ENCODE data around the gene KIRREL3.

KIRREL3 gene

GRCh38 chr11:126863294-126863997, 137.1 kb downstream of the KIRREL3 start:
- no peak for DNase-seq

- no peak for DNase-seq
Observed at GRCh38 chr11:126862664-126863243, 137.8 kb downstream of the KIRREL3 start.

DNA sequence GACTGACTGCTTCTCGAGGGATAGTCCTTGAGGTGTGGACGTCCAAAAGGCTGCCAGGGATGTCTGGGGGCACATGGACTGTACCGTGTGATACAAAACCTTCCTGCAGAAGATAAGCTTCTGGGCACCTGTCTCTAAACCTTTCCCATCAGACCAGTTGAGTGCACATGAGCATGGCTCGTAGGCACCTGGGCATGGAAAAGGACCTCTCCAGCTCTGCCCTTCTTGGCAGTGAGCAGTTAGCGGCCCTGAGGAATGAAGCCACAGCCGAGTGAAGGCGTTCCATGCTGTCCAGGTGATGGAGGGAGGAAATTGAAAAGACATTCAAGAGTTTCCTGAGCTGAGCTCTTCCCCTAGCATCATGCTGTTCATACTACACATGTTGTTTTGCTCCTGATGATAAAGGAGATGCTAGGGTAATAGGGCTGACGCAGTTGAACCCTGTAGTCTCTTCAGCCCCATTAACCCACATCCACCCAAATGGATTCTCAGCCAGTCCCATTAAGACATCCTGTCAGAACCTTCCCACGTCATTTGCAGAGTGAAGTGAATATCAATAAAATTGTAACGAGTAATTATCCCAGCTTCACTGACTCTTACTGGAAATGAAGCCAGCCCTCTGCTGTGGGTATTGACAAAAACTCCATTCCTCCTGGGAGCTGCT, 138.6 kb downstream of the KIRREL3 start:
- DNase-seq = no peak

DNA sequence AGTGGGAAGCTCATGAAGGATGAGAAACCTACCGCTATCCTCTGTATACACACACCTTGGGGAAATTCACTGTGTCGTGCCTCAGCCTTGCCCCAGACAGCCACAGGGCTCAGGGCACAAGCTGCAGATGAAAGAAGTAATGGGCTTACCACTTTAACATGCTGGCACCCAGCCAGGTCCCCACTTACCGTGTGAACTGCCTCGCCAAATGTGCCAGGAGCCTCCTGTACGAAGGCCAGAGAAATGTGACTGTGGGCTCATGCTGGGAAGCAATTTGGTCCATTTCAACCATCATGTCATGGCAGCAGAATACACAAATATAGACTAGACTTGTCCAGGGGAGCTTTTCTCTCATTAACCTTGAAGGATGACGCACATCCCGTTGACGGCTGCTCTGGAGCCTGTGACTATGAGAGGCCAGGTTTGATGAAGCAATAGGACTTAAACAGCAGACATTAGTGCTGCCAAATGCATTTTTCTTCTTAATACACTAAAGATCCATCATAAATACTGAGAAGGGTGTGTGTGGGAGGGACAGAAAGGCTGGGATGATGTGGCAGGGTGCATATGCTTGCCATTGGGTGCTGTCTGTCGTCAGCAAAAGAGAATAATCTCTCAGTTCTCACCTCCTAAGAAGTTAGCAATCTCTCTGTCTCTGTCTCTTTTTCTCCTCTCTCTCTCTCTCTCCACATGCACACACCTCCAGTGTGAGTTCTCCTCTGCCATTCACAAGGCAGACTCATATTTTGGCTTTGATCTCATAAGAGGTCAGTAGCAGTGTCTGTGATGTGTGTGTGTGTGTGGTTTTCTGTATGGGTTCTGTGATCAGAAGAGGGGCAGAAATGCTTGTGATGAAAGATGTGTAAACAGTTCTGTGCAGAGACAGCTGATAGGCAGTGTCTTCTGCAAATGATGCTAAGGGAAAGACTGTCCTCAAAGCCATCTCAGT, 142.4 kb downstream of the KIRREL3 start:
- no peak for DNase-seq

DNA sequence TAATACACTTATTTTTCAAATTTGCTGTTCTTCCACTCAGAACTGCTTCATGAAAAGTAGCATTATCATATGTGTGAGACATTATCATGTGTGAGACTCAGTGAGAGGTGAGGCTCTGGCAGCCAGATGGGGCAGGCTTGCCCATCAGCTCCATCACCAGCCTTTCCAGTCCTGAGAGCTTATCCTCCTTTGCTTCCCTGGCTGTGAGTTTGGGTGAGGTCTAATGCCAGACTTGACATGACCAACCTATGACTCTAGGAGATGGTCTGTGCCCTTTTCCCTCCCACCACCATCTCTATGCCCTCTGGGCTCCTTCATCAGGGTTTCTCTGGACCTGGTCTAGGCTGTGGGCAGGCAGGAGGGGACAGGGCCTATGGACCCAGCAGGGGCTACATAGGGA, 145.0 kb downstream of the KIRREL3 start:
- no peak for DNase-seq

- no peak for DNase-seq
Observed at GRCh38 chr11:126853732-126854131, 146.8 kb downstream of the KIRREL3 start.

GRCh38 chr11:126844789-126845188, 155.8 kb downstream of the KIRREL3 start:
- DNase-seq = no peak

- DNase-seq = no peak
Observed at GRCh38 chr11:126843096-126843495, 157.5 kb downstream of the KIRREL3 start.

- no peak for DNase-seq
Observed at GRCh38 chr11:126841999-126842398, 158.6 kb downstream of the KIRREL3 start.

DNA sequence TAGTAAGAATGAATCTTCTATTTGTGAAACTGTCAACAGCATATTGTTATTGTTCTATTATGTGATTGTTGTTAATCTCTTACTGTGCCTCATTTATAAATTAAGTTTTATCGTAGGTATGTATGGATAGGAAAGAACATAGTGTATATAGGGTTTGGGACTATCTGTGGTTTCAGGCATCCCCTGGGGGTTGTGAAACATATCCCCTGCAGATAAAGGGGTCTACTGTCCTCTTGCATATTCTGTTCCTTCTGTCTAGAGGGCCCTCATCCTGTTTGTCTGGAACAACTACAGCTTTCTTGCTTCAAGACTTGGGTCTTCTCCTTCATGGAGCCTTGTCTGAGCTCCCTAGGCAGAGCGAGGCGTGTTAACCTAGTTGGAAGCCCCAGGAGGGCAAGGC, 159.6 kb downstream of the KIRREL3 start:
- DNase-seq = no peak

GRCh38 chr11:126840201-126840886, 160.2 kb downstream of the KIRREL3 start:
- no peak for DNase-seq

GRCh38 chr11:126839496-126839895, 161.1 kb downstream of the KIRREL3 start:
- DNase-seq = no peak

DNA sequence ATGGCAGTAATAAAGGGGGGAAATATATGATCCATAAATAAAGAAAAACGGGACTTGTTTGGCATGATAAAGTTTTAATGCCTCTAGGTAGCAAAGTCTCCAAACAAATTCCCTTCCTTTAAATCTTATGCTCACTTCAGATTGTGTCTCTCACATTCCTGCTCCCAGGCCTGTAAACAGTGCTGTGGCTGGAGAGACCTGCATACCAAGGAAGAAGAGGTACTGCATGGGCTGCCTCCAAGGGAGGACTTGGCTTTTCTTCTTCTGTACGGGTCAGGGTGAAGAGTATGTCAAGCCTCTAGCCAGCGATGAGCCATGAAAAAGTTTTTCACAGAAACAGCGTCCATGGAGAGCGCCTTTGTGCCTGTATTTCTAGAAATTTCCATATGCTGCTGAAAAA, 161.8 kb downstream of the KIRREL3 start:
- DNase-seq = no peak

GRCh38 chr11:126837581-126837980, 163.0 kb downstream of the KIRREL3 start:
- DNase-seq = no peak

DNA sequence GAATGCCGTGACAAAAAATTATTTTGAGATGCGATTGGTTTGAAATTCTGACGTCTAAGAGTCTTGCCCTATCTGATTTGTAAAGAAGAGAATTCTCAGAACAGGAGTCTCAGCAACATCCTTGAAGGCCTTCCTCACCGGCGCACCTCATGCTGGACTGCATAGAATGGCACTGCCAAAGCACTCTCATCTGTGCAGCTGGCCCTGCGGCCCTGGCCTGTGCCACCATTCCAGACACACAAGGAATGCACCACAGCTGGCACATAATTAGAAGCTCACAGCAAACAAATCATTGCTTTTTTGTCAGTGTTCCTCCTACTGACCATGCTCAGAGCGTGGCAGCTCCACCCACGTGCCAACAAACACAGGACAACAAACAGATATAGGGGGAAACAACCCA, 166.0 kb downstream of the KIRREL3 start:
- no peak for DNase-seq

DNA sequence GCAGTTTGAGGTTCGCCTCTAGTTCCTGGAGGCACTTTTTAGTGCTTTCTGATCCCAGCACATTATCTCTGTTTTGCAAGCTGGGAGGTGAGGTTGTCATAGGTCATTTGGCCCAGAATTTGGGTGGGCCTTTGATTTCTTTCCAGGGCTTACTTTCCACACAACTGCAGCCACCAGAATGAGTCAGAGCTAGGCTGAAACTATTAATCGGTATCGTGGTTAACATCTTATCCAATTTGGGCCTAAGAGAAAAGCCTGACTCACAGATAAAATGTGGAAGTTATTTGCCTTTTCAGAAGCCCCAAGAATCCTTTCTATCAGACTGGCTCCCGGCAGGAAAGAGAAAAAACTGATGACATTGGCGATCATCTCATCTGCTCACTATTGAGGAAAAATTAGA, 166.4 kb downstream of the KIRREL3 start:
- DNase-seq = no peak

DNA sequence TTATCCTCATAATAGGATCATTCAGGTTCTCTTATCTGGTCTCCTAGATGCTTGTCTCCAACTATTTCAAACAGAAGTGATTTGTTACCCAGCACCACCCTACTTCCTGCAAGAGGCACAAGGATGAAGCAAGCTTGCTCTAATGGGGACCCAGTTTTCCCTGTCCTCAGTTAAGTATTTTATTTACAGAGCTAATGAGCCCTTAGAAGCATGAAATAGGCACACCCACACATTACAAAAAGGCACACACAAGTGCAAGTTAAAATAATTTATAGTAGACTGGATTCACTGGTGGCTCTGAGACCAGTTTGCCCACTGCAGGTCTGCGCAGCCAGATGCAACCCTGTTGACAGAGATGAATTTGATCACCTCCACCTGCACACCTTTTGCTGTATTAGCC, 167.5 kb downstream of the KIRREL3 start:
- no peak for DNase-seq

- DNase-seq = no peak
Observed at GRCh38 chr11:126832387-126832786, 168.2 kb downstream of the KIRREL3 start.

- DNase-seq = no peak
Observed at GRCh38 chr11:126830216-126830806, 170.3 kb downstream of the KIRREL3 start.

GRCh38 chr11:126829716-126830115, 170.9 kb downstream of the KIRREL3 start:
- DNase-seq = no peak

DNA sequence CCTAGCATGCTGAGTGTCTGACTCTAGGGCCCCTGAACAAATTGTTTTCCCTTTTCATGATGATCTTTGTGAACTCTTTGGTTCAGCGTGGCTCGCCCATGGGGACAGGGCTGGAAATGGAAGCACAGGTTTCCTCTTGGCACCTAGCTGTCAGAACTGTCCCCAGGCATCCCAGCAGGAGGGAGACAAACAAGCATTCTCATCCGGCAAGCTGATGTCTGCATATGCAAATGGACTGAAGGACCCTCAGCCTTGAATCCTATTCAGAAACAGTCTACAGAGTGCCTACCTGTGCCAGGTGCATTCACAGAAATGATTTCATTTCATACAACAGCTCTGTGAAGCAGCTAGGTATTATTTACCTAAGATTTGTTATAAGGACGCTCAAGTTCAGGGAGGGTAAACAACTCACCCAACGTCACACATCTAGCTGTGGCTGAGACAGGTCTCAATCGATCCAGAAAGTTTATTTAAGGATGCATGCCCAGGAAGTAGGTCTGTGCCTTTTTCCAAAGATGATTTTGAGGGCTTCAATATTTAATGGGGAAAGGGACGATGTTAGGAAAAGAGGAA, 176.4 kb downstream of the KIRREL3 start:
- no peak for DNase-seq

- DNase-seq = no peak
Observed at GRCh38 chr11:126823274-126823673, 177.3 kb downstream of the KIRREL3 start.
